GM23338 (cell line): ENCODE measurements around the gene EYA2. TPM values are rescaled to one million over a fixed set of nuclear protein-coding genes. Genes with fewer than 3 reads are reported as not detected.
"Not testable (repeated sequence)": the region's sequence is repeated elsewhere in the genome, so short reads cannot be mapped to it uniquely, and the experiment has no call there.

Experiments used
- ATAC-seq: fragments of 200-7000 bp; cut with Tn5 transposase; 3 replicates; pipeline ENCODE4 v1.9.1; 2020
- DNase-seq: peaks from one replicate; pipeline ENCODE4 v3.0.0-alpha.2; 2015; ENCODE audit warnings: low spot score
- H2AFZ ChIP-seq: fragments of 200-600 bp; sonication (generic); 2 replicates; pipeline ENCODE4 v1.8.0; 2016; ENCODE audit warnings: antibody characterized with exemption, mild to moderate bottlenecking, moderate library complexity
- H3F3A ChIP-seq: fragments of 200-600 bp; sonication (generic); replicated peaks from 2 replicates; pipeline ENCODE4 v1.8.0; 2017; ENCODE audit warnings: antibody characterized with exemption, mixed run types, low read depth
- H3K27ac ChIP-seq: fragments of 200-600 bp; sonication (generic); 2 replicates; pipeline ENCODE4 v1.6.1; 2016; ENCODE audit warnings: low read depth
- H3K27me3 ChIP-seq: fragments of 200-600 bp; sonication (generic); 2 replicates; pipeline ENCODE4 v1.8.0; 2016; ENCODE audit warnings: mild to moderate bottlenecking, mixed run types, moderate library complexity; ENCODE audit not compliant: insufficient read depth
- H3K36me3 ChIP-seq: fragments of 200-600 bp; sonication (generic); 2 replicates; pipeline ENCODE4 v1.8.0; 2016; ENCODE audit warnings: mild to moderate bottlenecking; ENCODE audit not compliant: insufficient read depth
- H3K4me1 ChIP-seq: fragments of 200-600 bp; sonication (generic); 2 replicates; pipeline ENCODE4 v1.8.0; 2016; ENCODE audit warnings: mild to moderate bottlenecking, moderate library complexity; ENCODE audit not compliant: insufficient read depth
- H3K4me2 ChIP-seq: fragments of 200-600 bp; sonication (generic); 2 replicates; pipeline ENCODE4 v1.7.1; 2017; ENCODE audit warnings: mixed run types
- H3K4me3 ChIP-seq: fragments of 200-600 bp; sonication (generic); 2 replicates; pipeline ENCODE4 v1.6.1; 2016; ENCODE audit warnings: mixed run types
- H3K79me2 ChIP-seq: fragments of 200-600 bp; sonication (generic); replicated peaks from 2 replicates; pipeline ENCODE4 v1.8.0; 2017; ENCODE audit warnings: mild to moderate bottlenecking; ENCODE audit not compliant: insufficient read depth
- H3K9me2 ChIP-seq: fragments of 200-600 bp; sonication (generic); 2 replicates; pipeline ENCODE4 v1.8.0; 2017; ENCODE audit not compliant: insufficient read depth
- H4K20me1 ChIP-seq: fragments of 200-600 bp; sonication (generic); replicated peaks from 2 replicates; pipeline ENCODE4 v1.8.0; 2017; ENCODE audit warnings: mild to moderate bottlenecking; ENCODE audit not compliant: insufficient read depth
- H3K27ac Mint-ChIP-seq: 2 replicates; pipeline ENCODE4 v1.8.0; 2020; ENCODE audit warnings: inconsistent platforms, mild to moderate bottlenecking, moderate library complexity, mixed read lengths
- H3K27me3 Mint-ChIP-seq: 3 replicates; pipeline ENCODE4 v1.8.0; 2022; ENCODE audit warnings: low read depth, mild to moderate bottlenecking, moderate library complexity, mixed read lengths, inconsistent platforms; ENCODE audit not compliant: insufficient read depth, poor library complexity
- H3K36me3 Mint-ChIP-seq: 3 replicates; pipeline ENCODE4 v1.8.0; 2021; ENCODE audit warnings: low read depth, mild to moderate bottlenecking, inconsistent platforms, moderate library complexity, mixed read lengths
- H3K4me1 Mint-ChIP-seq: 3 replicates; pipeline ENCODE4 v1.8.0; 2020; ENCODE audit warnings: mild to moderate bottlenecking, inconsistent platforms, mixed read lengths
- H3K4me3 Mint-ChIP-seq: 3 replicates; pipeline ENCODE4 v1.8.0; 2021; ENCODE audit warnings: moderate library complexity, mild to moderate bottlenecking, inconsistent platforms, mixed read lengths
- H3K9me3 Mint-ChIP-seq: 3 replicates; pipeline ENCODE4 v1.8.0; 2020; ENCODE audit warnings: moderate library complexity, mild to moderate bottlenecking, inconsistent platforms, mixed read lengths
- CREB1 ChIP-seq: fragments of 250-450 bp; sonication (Bioruptor Pico); IDR thresholded peaks from 2 replicates; pipeline ENCODE4 v1.5.0; 2020; ENCODE audit warnings: low read depth, mild to moderate bottlenecking, moderate library complexity
- EZH2 ChIP-seq: fragments of 200-600 bp; sonication (generic); IDR thresholded peaks from one replicate; pipeline ENCODE4 v1.8.0; 2017; ENCODE audit warnings: antibody characterized with exemption, mild to moderate bottlenecking, low read depth; ENCODE audit not compliant: unreplicated experiment
- EZH2phosphoT487 ChIP-seq: fragments of 200-600 bp; sonication (generic); IDR thresholded peaks from one replicate; pipeline ENCODE4 v1.8.1; 2018; ENCODE audit warnings: antibody characterized with exemption; ENCODE audit not compliant: unreplicated experiment
- POLR2AphosphoS5 ChIP-seq: IDR thresholded peaks from 2 replicates; pipeline ENCODE4 v1.6.1; 2016; ENCODE audit warnings: antibody characterized with exemption, low read depth
- STAT1 ChIP-seq: IDR thresholded peaks from one replicate; pipeline ENCODE4 v1.6.1; 2016; ENCODE audit warnings: antibody characterized with exemption; ENCODE audit not compliant: unreplicated experiment
- ZNF114 ChIP-seq: fragments of 250-450 bp; sonication (Bioruptor Pico); IDR thresholded peaks from 2 replicates; pipeline ENCODE4 v1.5.0; 2020; ENCODE audit warnings: mild to moderate bottlenecking, moderate library complexity
- polyA plus RNA-seq: library from polyadenylated mRNA; unstranded; fragments of >200 nt; fragmentation: Nextera tagmentation; extraction: Ambion mirVana; gene quantifications from 2 replicates; pipeline ENCODE4 v1.2.1, GENCODE V29; 2016
- total RNA-seq: library from RNA; depleted of rRNA; stranded (reverse); fragments of >200 nt; shearing (Covaris generic); gene quantifications from 2 replicates; pipeline ENCODE4 v1.2.3, GENCODE V29; 2014
- TF ChIP-seq, protein P1 (sequence below): fragments of 250-450 bp; sonication (Bioruptor Pico); IDR thresholded peaks from 2 replicates; pipeline ENCODE4 v1.5.0; 2020; ENCODE audit warnings: mild to moderate bottlenecking, moderate library complexity
- TF ChIP-seq, protein P2 (sequence below): IDR thresholded peaks from 2 replicates; pipeline ENCODE4 v1.6.1; 2016; ENCODE audit warnings: antibody characterized with exemption
- TF ChIP-seq, protein P3 (sequence below), 2 experiments: fragments of 200-600 bp in 1 of 2; sonication (generic) in 1 of 2; conservative IDR thresholded peaks; 2 replicates each; pipeline versions ENCODE4 v1.5.1 to v1.6.1; 2016 to 2017; ENCODE audit warnings: antibody characterized with exemption in 2 of 2, low read depth in 2 of 2, mild to moderate bottlenecking in 2 of 2, moderate library complexity in 1 of 2
- TF ChIP-seq, protein P4 (sequence below): IDR thresholded peaks from one replicate; pipeline ENCODE4 v1.6.1; 2018; ENCODE audit warnings: antibody characterized with exemption; ENCODE audit not compliant: unreplicated experiment

EYA2 gene
- total and polyA plus RNA-seq, 2 experiments from 2014 or later, result 0.50 to 0.56 TPM

DNA sequence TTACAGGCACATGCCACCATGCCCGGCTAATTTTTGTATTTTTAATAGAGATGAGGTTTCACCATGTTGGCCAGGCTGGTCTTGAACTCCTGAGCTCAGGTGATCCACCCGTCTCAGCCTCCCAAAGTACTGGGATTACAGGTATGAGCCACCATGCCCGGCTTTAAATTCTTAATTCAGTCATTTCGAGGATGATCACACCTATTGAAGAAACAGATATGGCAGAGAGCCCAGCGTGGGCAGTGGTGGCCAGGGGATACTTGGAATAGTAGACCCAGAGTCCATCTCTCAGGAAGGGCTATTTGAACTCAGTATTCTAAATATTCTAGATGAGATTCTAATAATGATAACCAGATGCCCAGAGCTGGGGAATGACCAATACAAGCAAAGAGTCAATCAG is 281.6 kb downstream of the EYA2 start:
- H3K4me3 Mint-ChIP-seq, H3K4me1 Mint-ChIP-seq, H3K27ac ChIP-seq, H3K9me2 ChIP-seq, H3K27ac Mint-ChIP-seq, H3K27me3 ChIP-seq, H3K4me1 ChIP-seq, ATAC-seq, H3F3A ChIP-seq, H3K27me3 Mint-ChIP-seq, H3K4me3 ChIP-seq, DNase-seq, H3K36me3 ChIP-seq, H3K36me3 Mint-ChIP-seq, H2AFZ ChIP-seq, H3K9me3 Mint-ChIP-seq, H4K20me1 ChIP-seq, H3K4me2 ChIP-seq, H3K79me2 ChIP-seq: not testable (repeated sequence)

DNA sequence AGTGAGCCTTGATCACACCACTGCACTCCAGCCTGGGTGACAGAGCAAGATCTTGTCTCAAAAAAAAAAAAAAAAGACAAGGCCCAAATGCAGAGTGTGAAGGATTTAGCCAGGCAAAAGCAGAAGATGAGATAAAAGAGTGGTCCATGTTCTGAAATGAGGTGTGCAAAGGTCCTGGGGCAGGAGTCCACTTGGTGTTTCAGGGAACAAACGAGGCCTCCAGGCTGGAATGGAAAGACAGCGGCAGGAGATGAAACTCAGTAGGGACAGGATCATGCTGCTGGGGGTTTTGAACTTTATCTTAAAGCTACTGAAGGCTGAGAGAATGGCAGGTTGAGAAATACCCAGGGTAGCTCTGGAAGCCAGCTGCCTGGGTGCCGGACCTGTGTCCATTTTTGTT is 283.6 kb downstream of the EYA2 start:
- Histone ChIP-seq H3K27ac (no peak overlapping the region), H3K9me2 (peaks cover 8% of the 10 kb centered on the region; the same call in 1 of the 2 replicates), H3K79me2 (no peaks in the 10 kb centered on the region), H2AFZ (no peak overlapping the region), H3K4me2 (no peak overlapping the region), H4K20me1 (no peaks in the 10 kb centered on the region), H3K27me3 (no peaks in the 10 kb centered on the region), H3K4me3 (no peak overlapping the region), H3F3A (no peaks in the 10 kb centered on the region), H3K36me3 (no peaks in the 10 kb centered on the region), H3K4me1 (no peaks in the 10 kb centered on the region)
- Mint-ChIP-seq H3K36me3 (0 out of 3 replicates have a peak, but pooled peaks cover 3% of the 10 kb centered on the region), H3K4me1 (peaks cover 2% of the 10 kb centered on the region; the same call in 1 of the 3 replicates), H3K4me3 (no peak overlapping the region), H3K9me3 (peaks cover 2% of the 10 kb centered on the region; the same call in 1 of the 3 replicates), H3K27me3 (peaks cover 6% of the 10 kb centered on the region), H3K27ac (no peak overlapping the region)
- no peak for DNase-seq
- ATAC-seq, result no peak
- TF ChIP-seq POLR2AphosphoS5 (no peak), ZNF114 (CRISPR knock-in tag) (no peak), EZH2 (no peak), CREB1 (CRISPR knock-in tag) (no peak), STAT1 (no peak), EZH2phosphoT487 (no peak)
- TF ChIP-seq, protein P1, sequence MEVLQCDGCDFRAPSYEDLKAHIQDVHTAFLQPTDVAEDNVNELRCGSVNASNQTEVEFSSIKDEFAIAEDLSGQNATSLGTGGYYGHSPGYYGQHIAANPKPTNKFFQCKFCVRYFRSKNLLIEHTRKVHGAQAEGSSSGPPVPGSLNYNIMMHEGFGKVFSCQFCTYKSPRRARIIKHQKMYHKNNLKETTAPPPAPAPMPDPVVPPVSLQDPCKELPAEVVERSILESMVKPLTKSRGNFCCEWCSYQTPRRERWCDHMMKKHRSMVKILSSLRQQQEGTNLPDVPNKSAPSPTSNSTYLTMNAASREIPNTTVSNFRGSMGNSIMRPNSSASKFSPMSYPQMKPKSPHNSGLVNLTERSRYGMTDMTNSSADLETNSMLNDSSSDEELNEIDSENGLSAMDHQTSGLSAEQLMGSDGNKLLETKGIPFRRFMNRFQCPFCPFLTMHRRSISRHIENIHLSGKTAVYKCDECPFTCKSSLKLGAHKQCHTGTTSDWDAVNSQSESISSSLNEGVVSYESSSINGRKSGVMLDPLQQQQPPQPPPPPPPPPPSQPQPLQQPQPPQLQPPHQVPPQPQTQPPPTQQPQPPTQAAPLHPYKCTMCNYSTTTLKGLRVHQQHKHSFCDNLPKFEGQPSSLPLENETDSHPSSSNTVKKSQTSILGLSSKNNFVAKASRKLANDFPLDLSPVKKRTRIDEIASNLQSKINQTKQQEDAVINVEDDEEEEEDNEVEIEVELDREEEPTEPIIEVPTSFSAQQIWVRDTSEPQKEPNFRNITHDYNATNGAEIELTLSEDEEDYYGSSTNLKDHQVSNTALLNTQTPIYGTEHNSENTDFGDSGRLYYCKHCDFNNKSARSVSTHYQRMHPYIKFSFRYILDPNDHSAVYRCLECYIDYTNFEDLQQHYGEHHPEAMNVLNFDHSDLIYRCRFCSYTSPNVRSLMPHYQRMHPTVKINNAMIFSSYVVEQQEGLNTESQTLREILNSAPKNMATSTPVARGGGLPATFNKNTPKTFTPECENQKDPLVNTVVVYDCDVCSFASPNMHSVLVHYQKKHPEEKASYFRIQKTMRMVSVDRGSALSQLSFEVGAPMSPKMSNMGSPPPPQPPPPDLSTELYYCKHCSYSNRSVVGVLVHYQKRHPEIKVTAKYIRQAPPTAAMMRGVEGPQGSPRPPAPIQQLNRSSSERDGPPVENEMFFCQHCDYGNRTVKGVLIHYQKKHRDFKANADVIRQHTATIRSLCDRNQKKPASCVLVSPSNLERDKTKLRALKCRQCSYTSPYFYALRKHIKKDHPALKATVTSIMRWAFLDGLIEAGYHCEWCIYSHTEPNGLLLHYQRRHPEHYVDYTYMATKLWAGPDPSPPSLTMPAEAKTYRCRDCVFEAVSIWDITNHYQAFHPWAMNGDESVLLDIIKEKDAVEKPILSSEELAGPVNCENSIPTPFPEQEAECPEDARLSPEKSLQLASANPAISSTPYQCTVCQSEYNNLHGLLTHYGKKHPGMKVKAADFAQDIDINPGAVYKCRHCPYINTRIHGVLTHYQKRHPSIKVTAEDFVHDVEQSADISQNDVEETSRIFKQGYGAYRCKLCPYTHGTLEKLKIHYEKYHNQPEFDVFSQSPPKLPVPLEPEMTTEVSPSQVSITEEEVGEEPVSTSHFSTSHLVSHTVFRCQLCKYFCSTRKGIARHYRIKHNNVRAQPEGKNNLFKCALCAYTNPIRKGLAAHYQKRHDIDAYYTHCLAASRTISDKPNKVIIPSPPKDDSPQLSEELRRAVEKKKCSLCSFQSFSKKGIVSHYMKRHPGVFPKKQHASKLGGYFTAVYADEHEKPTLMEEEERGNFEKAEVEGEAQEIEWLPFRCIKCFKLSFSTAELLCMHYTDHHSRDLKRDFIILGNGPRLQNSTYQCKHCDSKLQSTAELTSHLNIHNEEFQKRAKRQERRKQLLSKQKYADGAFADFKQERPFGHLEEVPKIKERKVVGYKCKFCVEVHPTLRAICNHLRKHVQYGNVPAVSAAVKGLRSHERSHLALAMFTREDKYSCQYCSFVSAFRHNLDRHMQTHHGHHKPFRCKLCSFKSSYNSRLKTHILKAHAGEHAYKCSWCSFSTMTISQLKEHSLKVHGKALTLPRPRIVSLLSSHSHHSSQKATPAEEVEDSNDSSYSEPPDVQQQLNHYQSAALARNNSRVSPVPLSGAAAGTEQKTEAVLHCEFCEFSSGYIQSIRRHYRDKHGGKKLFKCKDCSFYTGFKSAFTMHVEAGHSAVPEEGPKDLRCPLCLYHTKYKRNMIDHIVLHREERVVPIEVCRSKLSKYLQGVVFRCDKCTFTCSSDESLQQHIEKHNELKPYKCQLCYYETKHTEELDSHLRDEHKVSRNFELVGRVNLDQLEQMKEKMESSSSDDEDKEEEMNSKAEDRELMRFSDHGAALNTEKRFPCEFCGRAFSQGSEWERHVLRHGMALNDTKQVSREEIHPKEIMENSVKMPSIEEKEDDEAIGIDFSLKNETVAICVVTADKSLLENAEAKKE (CRISPR knock-in tag), result no peak
- TF ChIP-seq, protein P2, sequence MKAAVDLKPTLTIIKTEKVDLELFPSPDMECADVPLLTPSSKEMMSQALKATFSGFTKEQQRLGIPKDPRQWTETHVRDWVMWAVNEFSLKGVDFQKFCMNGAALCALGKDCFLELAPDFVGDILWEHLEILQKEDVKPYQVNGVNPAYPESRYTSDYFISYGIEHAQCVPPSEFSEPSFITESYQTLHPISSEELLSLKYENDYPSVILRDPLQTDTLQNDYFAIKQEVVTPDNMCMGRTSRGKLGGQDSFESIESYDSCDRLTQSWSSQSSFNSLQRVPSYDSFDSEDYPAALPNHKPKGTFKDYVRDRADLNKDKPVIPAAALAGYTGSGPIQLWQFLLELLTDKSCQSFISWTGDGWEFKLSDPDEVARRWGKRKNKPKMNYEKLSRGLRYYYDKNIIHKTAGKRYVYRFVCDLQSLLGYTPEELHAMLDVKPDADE, result no peak
- TF ChIP-seq, protein P3, sequence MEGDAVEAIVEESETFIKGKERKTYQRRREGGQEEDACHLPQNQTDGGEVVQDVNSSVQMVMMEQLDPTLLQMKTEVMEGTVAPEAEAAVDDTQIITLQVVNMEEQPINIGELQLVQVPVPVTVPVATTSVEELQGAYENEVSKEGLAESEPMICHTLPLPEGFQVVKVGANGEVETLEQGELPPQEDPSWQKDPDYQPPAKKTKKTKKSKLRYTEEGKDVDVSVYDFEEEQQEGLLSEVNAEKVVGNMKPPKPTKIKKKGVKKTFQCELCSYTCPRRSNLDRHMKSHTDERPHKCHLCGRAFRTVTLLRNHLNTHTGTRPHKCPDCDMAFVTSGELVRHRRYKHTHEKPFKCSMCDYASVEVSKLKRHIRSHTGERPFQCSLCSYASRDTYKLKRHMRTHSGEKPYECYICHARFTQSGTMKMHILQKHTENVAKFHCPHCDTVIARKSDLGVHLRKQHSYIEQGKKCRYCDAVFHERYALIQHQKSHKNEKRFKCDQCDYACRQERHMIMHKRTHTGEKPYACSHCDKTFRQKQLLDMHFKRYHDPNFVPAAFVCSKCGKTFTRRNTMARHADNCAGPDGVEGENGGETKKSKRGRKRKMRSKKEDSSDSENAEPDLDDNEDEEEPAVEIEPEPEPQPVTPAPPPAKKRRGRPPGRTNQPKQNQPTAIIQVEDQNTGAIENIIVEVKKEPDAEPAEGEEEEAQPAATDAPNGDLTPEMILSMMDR (conservative IDR thresholded peaks at IDR 0.05; ENCODE audit: low read depth in 2 of 2), result no peak
- TF ChIP-seq, protein P4, sequence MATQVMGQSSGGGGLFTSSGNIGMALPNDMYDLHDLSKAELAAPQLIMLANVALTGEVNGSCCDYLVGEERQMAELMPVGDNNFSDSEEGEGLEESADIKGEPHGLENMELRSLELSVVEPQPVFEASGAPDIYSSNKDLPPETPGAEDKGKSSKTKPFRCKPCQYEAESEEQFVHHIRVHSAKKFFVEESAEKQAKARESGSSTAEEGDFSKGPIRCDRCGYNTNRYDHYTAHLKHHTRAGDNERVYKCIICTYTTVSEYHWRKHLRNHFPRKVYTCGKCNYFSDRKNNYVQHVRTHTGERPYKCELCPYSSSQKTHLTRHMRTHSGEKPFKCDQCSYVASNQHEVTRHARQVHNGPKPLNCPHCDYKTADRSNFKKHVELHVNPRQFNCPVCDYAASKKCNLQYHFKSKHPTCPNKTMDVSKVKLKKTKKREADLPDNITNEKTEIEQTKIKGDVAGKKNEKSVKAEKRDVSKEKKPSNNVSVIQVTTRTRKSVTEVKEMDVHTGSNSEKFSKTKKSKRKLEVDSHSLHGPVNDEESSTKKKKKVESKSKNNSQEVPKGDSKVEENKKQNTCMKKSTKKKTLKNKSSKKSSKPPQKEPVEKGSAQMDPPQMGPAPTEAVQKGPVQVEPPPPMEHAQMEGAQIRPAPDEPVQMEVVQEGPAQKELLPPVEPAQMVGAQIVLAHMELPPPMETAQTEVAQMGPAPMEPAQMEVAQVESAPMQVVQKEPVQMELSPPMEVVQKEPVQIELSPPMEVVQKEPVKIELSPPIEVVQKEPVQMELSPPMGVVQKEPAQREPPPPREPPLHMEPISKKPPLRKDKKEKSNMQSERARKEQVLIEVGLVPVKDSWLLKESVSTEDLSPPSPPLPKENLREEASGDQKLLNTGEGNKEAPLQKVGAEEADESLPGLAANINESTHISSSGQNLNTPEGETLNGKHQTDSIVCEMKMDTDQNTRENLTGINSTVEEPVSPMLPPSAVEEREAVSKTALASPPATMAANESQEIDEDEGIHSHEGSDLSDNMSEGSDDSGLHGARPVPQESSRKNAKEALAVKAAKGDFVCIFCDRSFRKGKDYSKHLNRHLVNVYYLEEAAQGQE, result no peak
